Large intestine (tissue), 3 donors: ENCODE data around the gene MN1. TPM values are rescaled to one million over a fixed set of nuclear protein-coding genes. Genes with fewer than 3 reads are reported as not detected.

Experiments used
- DNase-seq, 2 donors: peaks; one replicate each; pipeline versions ENCODE4 v3.0.0 to v3.0.0-alpha.2; 2013
- H3K27ac ChIP-seq: one replicate; pipeline ENCODE4 v1.5.1; 2013; ENCODE audit warnings: low read length
- H3K27me3 ChIP-seq: 2 replicates; pipeline ENCODE4 v1.6.1; 2013; ENCODE audit warnings: low read length; ENCODE audit not compliant: control insufficient read depth, insufficient read depth
- H3K36me3 ChIP-seq: 2 replicates; pipeline ENCODE4 v1.6.1; 2013; ENCODE audit warnings: low read length; ENCODE audit not compliant: control insufficient read depth, insufficient read depth
- H3K4me1 ChIP-seq: one replicate; pipeline ENCODE4 v1.6.1; 2013; ENCODE audit warnings: low read length; ENCODE audit not compliant: control insufficient read depth, insufficient read depth
- H3K4me3 ChIP-seq: one replicate; pipeline ENCODE4 v1.5.1; 2013; ENCODE audit warnings: low read length
- H3K9me3 ChIP-seq: one replicate; pipeline ENCODE4 v1.6.1; 2013; ENCODE audit warnings: mild to moderate bottlenecking, low read depth, low read length, moderate library complexity; ENCODE audit not compliant: control insufficient read depth
- WGBS: methylation state at CpG from one replicate; pipeline ENCODE4 v1.1.5; 2013; ENCODE audit warnings: low lambda C conversion rate; ENCODE audit not compliant: insufficient coverage; 5-methylcytosine and 5-hydroxymethylcytosine counted together
- polyA plus RNA-seq: library from polyadenylated mRNA; unstranded; fragments of 120-200 nt; gene quantifications from one replicate; pipeline ENCODE4 v1.2.1, GENCODE V29; 2013

Gene MN1
- polyA plus RNA-seq, 1 donor = 5.8 TPM

DNA sequence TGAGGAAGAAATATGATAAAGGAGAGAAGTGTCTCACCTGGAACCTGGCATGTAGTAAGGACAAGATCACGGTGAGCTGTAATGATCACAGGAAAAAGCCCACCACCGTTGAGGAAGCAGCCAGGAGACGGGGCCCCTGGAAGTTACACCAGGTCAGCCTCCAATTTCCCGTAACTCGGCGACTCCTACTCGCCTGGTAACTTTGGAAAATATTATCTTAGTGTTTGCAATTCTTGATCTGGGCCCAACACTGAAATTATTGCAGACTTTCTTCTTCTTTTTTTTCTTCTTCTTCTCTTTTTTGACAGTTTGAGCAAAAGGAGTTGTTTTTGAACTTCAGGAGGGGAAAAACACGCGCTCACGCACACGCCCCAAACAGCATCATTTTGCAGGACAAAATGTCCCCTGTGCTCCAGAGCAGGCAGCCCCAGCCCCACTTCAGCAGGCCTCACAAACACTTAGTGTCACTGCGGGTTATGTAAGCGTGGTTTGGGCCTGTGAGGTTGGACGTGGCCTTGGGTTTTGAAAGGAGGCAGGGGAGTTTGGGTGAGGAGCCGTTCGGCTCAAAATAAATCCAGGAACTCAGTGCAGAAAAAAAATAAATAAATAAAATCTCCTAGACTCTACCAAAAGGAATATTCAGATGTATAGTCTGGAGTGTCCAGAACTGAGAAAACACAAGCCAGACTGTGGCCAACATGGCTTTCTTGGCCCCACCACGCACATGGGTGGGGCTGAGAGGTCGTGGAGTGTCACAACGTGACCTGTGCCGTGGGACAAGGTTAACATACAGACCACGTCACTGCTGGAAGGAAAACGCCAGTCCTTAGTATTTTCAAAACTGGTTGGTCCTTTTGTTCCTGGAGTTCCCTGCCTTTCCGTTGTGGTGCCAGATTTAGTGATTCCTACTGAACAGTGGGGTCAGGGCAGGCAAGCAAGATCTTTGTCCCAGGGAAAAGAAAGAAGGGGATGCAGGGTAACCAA is 26.3 kb upstream of the MN1 start:
- Histone ChIP-seq H3K9me3 (peaks cover 4% of the 10 kb centered on the region), H3K4me3 (no peak overlapping the region), H3K36me3 (no peaks in the 10 kb centered on the region), H3K27me3 (no peaks in the 10 kb centered on the region), H3K4me1 (no peaks in the 10 kb centered on the region), H3K27ac (no peak overlapping the region)
- DNase-seq = no peak
- WGBS = 88% methylated on average over 5 of the region's 23 CpGs

DNA sequence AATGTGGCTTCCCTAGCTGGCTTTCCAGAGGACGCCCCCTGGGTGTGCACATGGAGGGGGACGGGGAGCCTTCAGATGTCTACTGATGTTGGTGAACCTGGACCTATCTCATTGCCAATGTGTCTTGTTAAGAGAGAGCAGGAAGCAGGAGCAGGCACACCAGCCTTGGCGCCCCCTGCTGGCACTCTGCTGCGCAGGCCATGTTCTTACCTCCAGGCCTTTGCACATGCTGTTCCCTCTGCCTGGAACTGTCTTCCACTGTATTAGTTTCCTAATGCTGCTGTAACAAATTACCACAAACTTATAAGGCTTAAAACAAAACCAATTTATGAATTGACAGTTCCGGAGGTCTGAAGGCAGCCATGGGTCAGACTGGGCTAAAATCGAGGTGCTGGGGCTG is 23.6 kb upstream of the MN1 start:
- DNase-seq = no peak
- Histone ChIP-seq H3K36me3 (no peaks in the 10 kb centered on the region), H3K4me3 (no peak overlapping the region), H3K9me3 (peaks cover 4% of the 10 kb centered on the region), H3K27me3 (no peaks in the 10 kb centered on the region), H3K4me1 (no peaks in the 10 kb centered on the region), H3K27ac (no peak overlapping the region)
- no CpG with 5 or more reads among the region's 6 CpGs for WGBS

DNA sequence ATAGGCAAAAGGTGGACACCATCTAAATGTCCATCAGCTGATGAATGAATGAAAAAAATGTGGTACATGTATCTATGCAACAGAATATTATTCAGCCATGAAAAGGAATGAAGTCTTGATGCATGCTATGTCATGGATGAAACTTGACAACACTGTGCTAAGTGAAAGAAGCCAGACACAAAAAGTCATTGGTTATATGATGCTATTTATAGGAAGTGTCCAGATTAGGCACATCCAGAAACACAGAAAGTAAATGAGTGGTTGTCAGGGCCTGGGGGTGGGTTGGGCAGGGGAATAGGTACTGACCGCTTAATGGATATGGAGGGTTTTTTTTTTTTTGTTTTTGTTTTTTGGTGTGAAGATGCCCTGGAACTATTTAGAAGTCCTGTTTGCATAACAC is 21.7 kb upstream of the MN1 start:
- Histone ChIP-seq H3K4me3 (no peak overlapping the region), H3K9me3 (peaks cover 4% of the 10 kb centered on the region), H3K4me1 (no peaks in the 10 kb centered on the region), H3K36me3 (no peaks in the 10 kb centered on the region), H3K27me3 (no peaks in the 10 kb centered on the region), H3K27ac (no peak overlapping the region)
- DNase-seq = no peak
- WGBS = no CpG with 5 or more reads among the region's 1 CpG

DNA sequence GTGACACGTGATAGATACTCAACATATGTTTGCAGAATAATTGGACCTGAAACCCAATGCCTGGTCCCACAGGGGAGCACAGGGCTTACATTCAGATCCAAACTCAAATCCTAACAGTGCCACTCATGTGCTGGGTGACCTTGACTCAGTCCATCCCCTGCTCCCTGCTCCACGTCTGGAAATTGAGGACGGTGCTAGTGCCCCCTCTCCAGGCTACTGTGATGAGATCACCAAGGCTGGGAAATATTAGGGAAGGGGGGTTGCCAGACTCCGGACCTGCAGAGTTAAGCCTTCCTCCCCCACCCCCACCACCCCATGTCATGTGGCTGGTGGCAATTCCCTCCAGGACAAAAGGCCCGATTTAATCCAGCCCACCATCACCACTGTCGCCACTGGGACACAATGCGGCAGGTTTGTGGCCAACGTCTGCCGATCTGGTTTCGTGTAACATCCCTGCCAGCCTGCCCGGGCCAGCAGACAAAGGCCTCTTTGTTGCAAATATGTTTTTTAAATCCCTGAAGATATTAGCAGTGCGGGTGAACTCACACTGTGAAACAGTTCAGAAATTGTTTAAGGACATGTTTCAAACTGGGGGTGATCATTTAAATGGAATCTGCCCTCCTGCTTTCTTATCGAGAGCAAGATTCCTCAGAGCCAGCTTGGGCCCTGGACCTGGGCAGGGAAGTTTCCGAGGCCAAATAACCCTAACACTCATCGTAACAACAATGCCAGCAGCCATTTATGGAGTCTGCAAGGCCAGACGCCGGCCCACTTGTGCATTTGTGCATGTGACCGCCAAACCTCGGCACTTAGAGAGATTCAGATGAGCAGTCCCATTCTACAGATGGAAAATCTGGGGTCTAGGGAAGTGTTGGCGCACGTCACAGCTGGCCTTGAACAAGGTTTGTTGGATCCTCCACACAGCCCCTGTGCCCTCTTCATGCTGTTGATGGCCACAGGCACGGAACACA is 19.6 kb upstream of the MN1 start:
- Histone ChIP-seq H3K27ac (no peak overlapping the region), H3K27me3 (no peaks in the 10 kb centered on the region), H3K36me3 (no peaks in the 10 kb centered on the region), H3K9me3 (peaks cover 4% of the 10 kb centered on the region), H3K4me1 (no peaks in the 10 kb centered on the region), H3K4me3 (no peak overlapping the region)
- no CpG with 5 or more reads among the region's 22 CpGs for WGBS
- DNase-seq = no peak

DNA sequence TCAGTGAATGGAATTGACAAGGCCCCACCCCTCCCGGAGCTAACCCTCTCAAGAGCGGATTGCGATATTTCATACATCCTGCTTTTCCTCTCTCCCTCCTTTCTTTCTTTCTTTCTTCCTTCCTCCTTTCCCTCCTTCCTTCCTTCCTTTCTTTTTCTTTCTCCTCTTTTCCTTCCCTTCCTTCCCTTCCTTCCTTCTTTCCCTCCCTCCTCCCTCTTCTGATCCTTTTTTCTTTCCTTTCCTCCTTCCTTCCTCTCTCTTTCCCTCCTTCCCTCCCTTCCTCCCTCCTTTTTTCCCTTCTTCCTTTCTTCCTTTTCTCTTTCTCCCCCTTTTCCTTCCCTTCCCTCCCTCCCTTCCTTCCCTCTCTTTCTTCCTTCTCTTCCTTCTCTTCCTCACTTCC is 15.0 kb upstream of the MN1 start:
- H3K4me3 ChIP-seq = no peak overlapping the region
- WGBS = 82% methylated on average over 2 of the region's 3 CpGs
- H3K36me3 ChIP-seq = no peaks in the 10 kb centered on the region
- H3K27me3 ChIP-seq = no peaks in the 10 kb centered on the region
- no peak for DNase-seq
- no peaks in the 10 kb centered on the region for H3K9me3 ChIP-seq
- H3K27ac ChIP-seq = no peak overlapping the region
- no peaks in the 10 kb centered on the region for H3K4me1 ChIP-seq

DNA sequence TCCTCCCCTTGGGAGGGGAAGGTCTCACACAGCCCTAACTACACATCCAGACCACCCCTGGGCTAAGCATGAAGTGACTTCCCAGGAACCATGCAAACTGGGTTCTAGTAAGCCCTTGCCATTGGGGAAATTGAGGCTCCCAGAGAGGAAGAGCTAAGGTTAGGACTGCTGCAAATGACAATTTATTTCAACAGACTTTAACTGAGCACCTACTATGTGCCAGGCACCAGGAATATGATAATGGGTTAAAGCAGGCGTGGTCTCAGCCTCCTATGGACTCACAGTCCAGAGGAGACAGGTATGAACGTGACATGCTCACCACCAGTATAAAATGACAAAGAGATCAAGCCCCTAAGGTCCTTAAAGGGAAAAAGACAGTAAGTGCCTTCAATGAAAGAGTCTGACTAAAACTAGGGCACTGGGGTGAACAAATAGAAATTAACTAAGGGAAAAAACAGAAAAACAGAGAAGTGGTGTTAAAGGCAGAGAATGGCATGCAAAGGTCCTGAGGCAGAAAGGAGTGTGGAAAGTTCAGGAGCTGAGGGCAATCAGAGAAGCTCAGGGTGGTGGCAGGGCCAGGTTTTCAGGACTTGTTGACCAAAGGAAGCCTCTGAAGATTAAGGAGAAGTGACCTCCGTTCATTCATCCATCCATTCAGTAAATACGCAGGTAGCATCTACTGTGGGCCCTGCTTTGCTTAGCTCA is 14.4 kb upstream of the MN1 start:
- no peak overlapping the region for H3K4me3 ChIP-seq
- WGBS = no CpG with 5 or more reads among the region's 4 CpGs
- H3K36me3 ChIP-seq = no peaks in the 10 kb centered on the region
- no peak overlapping the region for H3K27ac ChIP-seq
- peaks cover under 1% of the 10 kb centered on the region for H3K4me1 ChIP-seq
- no peaks in the 10 kb centered on the region for H3K27me3 ChIP-seq
- no peak for DNase-seq
- H3K9me3 ChIP-seq = no peaks in the 10 kb centered on the region

DNA sequence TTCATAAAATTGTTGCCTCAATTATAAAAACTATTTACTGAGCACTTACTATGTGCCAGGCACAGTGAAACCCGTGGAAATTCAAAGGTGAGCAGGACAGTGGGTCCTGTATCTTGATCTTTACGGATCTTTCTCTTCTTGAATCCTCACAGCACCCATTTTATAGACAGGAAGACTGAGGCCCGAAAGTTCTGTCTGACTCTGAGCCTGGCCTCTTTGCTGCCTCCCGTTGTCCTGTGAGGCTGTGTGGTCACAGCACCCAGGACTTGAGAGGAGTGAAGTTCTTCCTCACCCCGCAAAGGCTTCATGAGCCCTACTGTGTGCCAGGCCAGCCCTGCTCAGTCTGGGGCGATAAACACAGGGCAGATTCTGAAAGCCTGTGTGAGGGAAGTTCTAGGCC is 13.4 kb upstream of the MN1 start:
- Histone ChIP-seq H3K4me1 (peaks cover 7% of the 10 kb centered on the region), H3K9me3 (no peaks in the 10 kb centered on the region), H3K27me3 (peaks cover 3% of the 10 kb centered on the region), H3K36me3 (no peaks in the 10 kb centered on the region), H3K4me3 (no peak overlapping the region), H3K27ac (no peak overlapping the region)
- no peak for DNase-seq
- WGBS = 100% methylated on average over 1 of the region's 6 CpGs

DNA sequence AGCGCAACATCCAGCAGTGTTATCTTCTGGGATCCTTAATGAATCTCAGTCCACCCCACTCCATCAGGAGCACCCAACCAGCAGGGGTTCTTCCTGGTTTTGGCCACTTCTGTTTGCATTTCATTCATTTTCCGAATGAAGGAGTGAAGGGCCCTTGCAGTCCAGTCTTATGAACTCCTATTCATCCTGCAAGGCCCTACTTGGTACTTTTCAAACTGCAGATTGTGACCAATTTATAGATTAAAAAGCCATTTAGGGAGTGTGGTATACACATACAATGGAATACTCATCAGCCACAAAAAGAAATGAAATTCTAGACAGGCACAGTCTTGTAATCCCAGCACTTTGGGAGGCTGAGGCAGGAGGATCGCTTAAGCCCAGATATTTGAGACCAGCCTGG is 10.2 kb upstream of the MN1 start:
- DNase-seq = no peak
- no peak overlapping the region for H3K4me3 ChIP-seq
- H3K27ac ChIP-seq = no peak overlapping the region
- peaks cover 4% of the 10 kb centered on the region for H3K27me3 ChIP-seq
- H3K36me3 ChIP-seq = no peaks in the 10 kb centered on the region
- H3K4me1 ChIP-seq = peaks cover 7% of the 10 kb centered on the region
- WGBS = 83% methylated on average over 1 of the region's 3 CpGs
- no peaks in the 10 kb centered on the region for H3K9me3 ChIP-seq

DNA sequence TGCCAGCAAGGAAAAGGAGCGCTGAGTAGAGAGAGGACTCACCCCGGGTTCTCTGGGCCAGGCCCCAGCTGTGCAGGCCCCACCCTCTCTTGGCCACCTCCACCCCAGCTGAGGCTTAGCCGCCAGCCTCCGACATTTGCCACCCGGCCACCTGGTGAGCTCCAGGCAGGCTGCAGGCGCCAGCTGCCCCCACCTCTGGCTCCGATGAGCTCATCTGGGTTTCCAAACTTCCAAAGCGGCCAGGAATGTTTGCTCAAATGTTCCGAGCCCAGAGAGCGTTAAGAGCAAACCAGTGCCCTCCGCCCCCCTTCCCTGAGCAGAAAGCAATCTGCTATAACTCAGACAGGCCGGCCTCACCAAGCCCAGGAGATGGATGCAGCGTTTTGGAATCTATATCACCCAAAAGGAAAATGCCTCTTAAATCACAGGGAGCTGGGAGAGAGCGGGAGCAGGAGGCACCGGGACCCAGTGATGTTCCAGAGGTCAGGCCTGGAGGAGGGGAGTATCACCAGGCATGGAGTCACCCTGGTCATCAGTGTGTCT is 9.1 kb upstream of the MN1 start:
- Histone ChIP-seq H3K27ac (no peak overlapping the region), H3K36me3 (no peaks in the 10 kb centered on the region), H3K4me1 (peaks cover 7% of the 10 kb centered on the region), H3K9me3 (no peaks in the 10 kb centered on the region), H3K4me3 (no peak overlapping the region), H3K27me3 (peaks cover 4% of the 10 kb centered on the region)
- peak in 1 of 2 donors; percentile 38 for DNase-seq
- WGBS = no CpG with 5 or more reads among the region's 15 CpGs
